GM21367 (cell line): ENCODE data around the gene GFI1B.
"Not testable (repeated sequence)": the region's sequence is repeated elsewhere in the genome, so short reads cannot be mapped to it uniquely, and the experiment has no call there.

Source experiments
- ATAC-seq: cut with Tn5 transposase; IDR thresholded peaks from one replicate; pipeline ENCODE4 v1.9.1; 2021; ENCODE audit not compliant: unreplicated experiment

Gene GFI1B

DNA sequence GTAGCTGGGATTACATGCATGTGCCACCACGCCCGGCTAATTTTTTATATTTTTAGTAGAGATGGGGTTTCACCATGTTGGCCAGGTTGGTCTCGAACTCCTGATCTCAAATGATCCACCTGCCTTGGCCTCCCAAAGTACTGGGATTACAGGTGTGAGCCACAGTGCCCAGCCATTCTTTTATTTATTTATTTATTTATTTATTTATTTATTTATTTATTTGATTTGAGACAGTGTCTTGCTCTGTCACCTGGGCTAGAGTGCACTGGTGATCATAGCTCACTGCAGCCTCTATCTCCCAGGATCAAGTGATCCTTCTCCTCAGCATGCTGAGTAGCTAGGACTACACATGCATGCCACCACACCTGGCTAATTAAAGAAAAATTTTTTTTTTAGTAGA, 10.6 kb upstream of the GFI1B start:
- not testable (repeated sequence) for ATAC-seq

DNA sequence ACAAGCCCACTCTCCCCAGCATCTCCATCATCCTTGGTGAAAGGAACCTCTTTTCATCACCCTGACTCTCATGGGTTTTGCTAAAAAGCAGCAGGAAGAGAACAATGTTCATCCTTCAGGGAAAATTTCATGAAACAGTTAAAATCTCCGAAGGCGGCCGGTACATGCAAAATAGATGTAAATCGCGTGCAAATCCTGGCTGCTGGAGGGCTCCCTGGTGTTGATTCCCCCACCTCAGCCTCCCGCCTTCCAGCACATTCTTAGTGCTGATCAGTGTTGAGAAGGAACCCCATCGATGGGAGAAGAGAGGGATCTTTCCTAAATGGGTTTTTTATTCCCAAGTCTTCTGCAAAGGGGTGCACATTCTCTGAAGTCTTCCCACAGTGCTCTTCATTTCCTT, 8.7 kb upstream of the GFI1B start:
- ATAC-seq, result no peak

DNA sequence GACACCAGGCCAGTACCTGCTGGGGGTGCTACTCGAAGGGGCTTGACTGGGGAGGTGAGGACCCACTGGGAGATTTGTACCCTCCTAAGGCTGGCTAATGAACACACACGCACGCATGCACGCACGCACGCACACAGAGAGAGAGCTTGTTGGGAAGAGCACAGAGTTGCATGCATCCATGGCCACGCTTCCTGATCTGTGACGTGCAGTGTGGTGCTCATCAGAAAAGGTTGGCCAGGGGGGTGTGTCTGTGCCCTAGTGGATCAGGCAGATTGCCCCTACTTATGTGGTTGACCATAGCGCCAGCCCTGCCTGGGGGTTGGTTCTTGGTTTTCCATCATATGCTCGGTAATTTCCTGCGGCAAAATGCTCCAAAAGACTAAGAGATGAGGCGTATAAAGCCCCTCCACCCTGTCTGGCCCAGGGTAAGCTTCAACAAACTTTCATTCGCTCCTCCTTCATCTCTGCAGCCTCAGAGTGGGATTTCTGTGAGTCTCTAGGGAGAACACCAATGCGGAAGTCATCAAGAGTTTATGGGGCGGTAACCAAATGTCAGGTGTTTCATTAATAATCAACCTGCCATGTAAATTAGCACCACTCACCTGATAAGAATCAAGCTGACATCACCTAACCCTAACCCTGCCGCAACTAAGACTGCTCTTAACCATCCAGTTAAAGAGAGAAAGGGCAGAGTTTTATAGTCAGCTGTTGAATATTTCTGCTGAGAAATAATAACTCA, 8.0 kb upstream of the GFI1B start:
- ATAC-seq, result no peak

DNA sequence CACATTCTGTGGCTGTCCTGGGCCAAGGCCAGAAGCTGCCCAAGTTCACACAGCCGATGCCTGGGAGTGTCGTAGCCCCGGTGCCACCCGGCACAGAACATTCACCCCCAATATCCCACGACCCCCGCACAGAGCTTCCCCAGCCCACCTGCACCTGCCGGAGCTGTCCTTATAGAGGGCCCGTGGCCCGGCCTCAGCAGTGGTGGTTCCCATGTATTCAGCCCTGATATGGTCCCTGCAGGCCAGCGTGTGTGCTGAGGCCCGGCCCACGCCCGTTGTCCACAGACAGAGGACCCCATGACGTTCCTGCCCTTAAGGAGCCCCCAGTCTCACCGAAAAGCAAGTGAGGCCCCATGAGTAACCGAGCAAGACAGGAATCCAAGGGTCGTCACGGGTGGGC, 5.3 kb upstream of the GFI1B start:
- ATAC-seq, result no peak

DNA sequence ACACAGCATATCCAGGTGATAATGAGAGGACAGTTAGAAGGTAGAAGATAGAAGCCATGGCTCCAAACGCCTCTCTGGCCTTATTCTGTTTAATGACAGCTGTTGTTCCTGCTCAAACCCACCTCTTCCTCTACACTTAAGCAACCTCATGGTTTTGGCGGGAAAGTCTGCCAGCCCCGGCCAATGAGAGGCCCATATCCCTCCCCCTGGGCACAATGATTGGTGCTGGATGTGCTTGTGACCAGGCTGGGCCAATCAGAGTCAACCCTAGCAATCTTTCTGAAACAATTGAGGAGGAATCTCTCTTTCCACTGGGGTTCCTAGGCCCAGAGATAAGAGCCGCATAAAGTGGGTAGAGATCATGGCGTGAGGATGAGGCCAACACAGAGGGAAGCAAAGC, 4.8 kb upstream of the GFI1B start:
- ATAC-seq, result no peak

DNA sequence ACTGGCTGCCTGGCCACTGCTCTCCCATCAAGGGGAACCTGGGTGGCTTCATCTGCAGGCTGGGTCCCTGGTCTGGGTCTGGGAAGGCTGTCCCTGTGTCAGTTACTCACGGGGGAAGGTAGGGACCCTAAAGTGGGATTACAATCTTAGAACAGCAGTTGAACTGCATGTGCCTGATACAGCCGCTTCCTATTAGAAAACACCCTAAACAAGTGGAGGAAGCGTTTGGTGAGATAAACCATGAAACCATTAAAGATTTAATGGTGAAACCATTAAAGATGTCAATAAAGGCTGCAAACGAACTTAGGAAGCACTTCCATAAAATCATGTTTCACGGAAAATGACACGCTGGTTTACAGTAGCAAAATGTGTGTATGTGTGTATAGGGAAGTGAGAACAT, 2.5 kb upstream of the GFI1B start:
- ATAC-seq, result no peak

DNA sequence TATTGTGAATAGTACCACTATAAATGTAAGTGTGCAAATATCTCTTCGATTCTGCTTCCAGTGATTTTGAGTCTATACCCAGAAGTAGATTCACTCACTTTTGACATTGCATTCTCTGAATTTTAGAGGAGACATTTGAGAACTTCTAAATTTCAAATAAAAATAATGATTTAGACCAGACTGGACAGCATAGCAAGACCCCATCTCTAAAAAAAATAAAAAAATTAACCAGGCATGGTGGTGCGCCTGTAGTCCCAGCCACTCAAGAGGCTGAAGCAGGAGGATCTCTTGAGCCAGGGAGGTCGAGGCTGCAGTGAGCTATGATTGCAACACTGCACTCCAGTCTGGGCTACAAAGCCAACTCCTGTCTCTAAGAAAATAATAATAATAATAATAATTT, 1.9 kb upstream of the GFI1B start:
- no peak for ATAC-seq

DNA sequence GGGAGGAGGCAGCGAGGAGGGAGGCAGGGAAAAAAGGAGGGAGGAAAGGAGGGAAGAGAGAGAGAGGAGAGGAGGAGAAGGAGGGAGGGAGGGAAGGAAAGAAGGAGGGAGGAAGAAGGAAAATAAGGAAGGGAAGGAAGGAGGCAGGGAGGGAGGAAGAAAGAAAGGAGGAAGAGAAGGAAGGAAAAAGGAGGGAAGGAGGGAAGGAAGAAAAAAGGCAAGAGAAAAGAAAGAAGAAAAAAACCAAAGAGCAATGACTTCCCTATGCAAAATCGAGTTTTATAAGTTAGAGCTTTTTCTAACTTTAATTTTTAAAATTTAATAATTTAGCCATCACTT, 413 bp upstream of the GFI1B start:
- ATAC-seq, result no peak

DNA sequence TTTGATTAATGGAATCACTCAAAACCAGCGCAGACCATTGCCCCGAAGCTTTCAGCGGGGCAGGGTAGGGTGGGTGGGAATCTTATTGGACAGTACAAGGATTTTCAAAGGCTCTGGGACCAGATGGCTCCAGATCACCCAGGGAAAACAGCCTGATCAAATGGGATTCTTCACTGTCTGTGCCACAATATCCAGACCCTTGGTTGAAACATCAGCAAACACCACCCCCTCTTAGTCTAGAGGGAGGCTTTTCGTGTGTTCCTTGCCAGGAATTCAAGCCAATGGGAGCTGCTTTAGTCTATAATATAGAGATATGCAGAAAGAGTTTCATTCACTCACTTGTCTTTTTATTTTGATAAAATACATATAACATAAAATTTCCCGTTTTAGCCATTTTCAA, 1.7 kb downstream of the GFI1B start:
- no peak for ATAC-seq

DNA sequence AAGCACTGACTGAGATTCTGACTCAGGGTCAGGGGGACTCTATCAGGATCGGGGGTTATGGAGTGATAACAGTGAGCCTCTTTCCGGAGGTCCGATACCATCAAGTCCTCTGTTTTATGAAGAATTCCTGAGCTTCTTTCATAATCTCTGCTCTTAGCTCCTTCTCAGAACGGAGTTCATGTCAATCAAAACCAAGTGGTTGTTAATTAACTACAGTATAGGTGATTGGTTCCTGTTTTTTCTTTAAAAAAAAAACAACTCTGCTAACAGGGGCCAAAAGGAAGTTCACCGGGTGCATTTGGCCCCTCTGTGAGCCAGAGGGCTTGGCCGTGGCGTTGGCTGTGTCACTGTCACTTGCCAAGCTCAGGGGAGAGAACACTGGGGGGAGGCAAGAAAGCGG, 4.0 kb downstream of the GFI1B start:
- ATAC-seq, result no peak

DNA sequence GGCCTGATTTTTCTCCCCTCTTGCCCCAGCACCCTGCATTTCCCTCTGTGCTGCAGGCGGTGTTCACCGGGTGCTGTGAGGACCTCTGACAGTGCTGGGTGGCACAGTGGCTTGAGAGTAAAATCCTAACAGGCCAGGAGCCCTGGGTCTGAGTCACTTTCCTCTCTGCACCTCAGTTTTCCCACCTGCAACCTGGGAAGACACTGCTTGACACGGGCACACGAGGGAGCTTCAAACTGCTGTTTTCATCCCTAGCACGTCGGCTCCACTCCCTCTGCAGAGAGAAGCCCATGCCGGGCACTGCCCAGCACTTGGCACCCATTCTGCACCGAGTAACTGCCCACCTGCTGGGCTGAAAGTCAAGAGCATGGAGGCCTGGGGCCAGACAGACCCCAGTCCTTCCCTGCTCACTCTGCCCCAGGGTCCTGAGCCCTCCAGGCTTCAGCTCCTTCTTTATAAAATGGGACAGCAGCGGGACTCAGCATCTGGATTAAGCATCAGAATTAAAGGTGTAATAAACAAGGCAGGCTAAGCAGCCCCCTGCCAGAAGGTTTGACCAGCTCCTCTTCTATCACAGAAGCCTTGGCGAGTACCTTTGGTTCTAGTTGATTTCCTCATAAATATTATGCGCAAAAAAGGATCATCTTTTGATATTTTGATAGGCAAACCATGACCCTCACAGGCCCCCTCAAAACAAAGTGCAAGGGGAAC, 5.2 kb downstream of the GFI1B start:
- ATAC-seq, result no peak

DNA sequence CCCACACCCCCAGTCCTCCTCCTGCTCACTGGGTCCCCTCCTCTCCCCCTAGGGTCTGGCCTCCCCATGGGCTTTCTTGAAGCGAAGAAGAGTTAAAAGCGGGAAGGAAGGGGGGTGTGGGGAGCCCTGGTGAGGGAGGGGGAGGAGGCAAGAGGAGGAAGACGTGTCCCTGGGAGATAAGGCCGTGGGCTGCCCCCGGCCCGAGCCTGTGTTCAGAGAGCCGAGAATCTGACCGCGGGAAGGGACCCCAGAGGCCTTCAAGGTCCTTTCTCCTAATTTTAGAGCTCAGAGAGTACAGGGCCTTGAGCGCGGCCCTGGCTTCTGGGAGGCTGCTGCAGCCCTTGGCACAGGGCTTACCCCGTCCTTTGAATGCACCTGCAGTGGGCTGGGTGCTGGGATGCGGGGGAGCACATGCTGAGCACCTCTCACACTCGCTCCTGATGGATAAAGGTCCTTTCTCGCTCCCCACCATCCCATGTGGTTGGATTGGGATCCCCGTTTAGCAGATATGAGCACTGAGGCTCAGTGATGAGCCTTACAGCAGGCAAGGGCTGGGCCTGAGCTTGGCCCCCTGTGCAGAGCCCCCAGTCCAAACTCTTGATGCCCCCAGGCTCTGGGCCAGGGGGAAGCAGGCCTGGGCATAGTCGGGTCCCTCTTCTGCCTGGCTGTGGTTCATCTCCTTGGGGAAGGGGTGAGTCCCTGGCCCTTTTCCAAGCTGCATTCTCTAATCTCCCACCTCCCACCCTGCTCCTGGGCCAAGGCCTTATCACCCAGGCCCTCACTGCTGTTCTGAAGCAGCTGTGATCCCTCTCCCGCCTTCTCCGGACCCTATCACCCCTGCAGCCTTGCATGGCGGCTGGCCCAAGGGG, 5.9 kb downstream of the GFI1B start:
- ATAC-seq, result no peak

DNA sequence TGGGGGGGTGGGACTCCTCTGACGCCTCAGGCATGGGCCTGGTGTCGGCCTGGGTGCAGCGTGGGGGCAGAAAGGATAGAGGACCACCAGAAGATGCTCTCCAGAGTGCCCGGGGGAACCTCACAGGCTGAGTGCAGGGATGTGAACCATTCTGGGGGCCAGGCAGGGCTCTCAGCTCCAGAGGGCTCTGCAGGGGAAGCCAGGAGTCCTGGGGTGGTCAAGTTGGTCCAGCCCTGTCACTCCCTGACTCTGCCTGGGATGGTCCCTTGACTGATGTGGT, 6.5 kb downstream of the GFI1B start:
- ATAC-seq, result no peak

DNA sequence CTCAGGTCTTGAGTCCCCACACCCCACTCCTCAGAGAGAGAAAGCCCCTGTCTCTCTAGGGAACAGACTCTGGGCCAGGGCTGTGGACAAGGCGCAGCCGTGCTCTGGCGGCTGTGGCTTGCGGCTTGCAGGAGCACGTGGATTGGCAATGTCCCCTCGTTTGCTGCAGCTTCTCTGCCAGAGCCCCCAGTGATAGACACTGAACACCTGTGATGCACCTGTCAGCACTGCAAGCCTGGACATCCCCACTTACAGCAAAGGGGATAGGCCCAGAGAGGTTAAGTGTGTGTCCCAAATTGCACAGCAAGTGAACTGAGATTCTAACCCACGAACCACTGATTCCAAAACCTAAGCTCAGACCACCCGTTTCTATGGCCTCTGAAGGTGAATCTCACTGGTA, 7.0 kb downstream of the GFI1B start:
- ATAC-seq, result no peak

DNA sequence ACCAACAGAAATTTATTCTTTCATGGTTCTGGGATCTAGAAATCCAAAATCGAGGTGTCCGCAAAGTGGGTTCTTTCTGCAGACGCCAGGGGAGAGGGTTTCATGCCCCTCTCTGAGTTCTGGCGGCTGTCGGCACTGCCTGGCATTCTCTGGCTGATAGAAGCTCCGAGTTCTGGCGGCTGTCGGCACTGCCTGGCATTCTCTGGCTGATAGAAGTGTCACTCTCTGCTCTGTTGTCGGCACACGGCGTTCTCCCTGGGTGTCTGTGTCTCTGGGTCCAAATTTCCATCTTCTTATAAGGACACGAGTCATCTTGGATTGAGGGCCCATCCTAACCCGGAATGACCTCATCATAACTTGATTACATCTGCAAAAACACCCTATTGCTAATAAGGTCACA, 7.6 kb downstream of the GFI1B start:
- ATAC-seq, result no peak

DNA sequence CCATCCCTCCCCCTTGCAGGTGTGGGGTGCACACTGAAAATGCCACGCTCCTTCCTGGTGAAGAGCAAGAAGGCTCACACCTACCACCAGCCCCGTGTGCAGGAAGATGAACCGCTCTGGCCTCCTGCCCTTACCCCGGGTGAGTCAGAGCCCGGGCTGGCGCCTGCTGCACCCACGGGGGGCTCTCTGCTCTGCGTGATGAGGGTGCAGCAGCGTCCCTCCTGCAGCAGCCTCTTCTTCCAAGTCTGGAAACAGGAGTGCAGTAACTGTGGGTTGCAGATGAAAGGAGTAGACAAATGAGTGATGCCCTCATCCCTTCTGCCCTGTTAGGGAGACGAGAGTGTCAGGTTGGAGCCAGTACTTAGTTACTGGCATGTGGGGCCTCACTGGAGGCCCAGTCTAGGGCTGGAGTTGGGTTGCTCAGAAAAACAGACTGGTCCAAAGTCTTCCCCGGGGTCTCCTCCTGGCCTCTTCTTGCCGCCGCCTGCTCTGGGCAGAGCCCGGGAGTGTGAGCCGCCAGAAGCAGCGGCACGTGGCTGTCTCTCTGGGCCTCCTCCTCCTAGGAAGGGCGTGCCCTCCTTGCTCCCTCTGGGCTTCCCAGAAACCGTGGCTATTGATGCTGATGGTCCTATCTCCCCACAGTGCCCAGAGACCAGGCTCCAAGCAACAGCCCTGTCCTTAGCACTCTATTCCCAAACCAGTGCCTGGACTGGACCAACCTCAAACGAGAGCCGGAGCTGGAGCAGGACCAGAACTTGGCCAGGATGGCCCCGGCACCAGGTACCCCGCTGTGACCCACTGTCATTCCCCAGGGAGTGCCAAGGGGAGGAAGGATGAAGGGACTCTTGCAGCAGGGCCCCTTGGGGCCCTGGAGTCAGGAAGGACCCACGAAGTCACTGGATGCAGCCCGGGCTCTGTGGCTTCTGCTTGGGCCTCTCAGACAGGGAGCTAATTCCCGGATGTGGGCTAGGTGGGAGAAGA, 8.4 kb downstream of the GFI1B start:
- no peak for ATAC-seq

DNA sequence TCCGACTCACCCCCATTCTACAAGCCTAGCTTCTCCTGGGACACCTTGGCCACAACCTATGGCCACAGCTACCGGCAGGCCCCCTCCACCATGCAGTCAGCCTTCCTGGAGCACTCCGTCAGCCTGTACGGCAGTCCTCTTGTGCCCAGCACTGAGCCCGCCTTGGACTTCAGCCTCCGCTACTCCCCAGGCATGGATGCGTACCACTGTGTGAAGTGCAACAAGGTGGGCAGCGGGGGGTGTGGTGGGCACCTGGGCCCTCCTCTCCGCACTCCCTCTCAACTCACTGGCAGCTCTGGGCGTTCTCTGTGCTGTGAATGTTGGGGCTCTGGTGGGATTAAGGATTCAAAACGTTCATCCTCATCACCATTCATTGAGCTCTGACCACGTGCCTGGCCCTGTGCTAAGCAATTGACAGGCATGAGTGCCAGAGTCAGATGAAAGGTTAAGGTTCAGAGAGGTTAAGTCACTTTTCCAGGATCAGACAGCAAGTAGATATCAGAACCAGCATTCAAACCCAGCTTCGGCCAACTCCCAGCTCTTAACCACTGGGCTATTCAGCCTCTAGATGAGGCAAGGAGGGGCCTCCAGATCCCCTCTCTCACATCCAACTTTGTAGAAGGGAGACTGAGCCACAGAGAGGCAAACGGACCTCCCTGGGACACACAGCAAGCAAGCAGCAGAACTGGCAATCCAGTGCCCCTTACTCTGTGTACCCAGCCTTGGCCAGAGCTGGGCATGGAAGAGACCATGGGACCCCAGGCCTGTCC, 9.9 kb downstream of the GFI1B start:
- no peak for ATAC-seq

DNA sequence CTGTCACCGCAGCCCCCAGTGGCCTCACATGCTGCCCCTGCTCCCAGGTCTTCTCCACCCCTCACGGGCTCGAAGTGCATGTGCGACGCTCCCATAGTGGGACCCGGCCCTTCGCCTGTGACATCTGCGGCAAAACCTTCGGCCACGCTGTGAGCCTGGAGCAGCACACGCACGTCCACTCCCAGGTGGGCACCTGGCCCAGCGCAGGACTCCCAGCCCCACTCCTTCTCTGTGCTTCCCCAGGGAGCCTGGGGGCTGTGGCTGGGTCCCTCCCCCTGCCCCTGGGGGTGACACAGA, 10.5 kb downstream of the GFI1B start:
- ATAC-seq, result no peak

DNA sequence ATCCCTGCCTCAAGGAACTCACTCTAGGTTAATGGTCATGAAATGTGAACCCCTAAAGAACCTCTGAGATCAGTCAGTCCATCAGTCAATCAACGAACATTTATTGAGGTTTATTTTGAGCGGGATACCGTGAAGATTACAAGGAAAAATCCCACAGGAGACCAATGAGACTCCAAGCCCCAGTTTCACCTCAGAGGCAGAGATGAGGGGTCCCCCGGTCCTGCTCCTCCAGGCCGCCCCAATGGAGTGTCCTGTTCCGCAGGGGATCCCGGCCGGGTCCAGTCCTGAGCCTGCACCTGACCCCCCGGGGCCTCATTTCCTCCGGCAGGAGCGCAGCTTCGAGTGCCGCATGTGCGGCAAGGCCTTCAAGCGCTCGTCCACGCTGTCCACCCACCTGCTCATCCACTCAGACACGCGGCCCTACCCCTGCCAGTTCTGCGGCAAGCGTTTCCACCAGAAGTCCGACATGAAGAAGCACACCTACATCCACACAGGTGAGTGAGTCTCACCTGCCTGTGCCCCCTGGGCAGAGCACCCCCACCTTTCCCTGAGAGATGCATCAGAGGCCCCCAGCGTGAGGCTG, 11.0 kb downstream of the GFI1B start:
- ATAC-seq, result no peak

DNA sequence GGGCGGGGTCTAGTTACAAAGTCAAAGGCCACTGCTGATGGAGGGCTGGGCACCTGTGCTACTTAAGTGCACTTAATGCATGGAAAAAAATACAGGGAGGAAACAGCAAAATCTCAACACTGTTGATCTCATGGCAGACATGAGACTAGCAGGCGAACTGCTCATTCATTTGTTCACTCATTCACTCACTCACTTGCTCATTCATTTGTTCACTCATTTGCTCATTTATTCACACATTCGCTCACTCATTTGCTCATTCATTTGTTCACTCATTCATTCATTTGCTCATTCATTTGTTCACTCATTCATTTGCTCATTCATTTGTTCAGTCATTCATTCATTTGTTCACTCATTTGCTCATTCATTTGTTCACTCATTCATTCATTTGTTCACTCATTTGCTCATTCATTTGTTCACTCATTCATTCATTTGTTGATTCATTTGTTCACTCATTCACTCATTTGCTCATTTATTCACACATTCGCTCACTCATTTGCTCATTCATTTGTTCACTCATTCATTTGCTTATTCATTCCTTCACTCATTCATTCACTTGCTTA, 11.6 kb downstream of the GFI1B start:
- not testable (repeated sequence) for ATAC-seq
